Right lobe of liver (tissue), 4 donors: Measurements from ENCODE around the gene CACNA1C.

Experiments
- CTCF ChIP-seq, 4 donors: fragments of 200-600 bp in 3 of 4; fragments of 450-650 bp in 1 of 4; IDR thresholded peaks; one replicate each; pipeline versions ENCODE4 v1.5.1 to v1.8.0; 2016 to 2022; ENCODE audit warnings: antibody characterized with exemption in 4 of 4, mild to moderate bottlenecking in 2 of 4
- POLR2A ChIP-seq: fragments of 450-650 bp; IDR thresholded peaks from one replicate; pipeline ENCODE4 v1.6.1; 2017; ENCODE audit warnings: antibody characterized with exemption, mild to moderate bottlenecking
- donor health status: DM: no; HTN: no; CAD: no.
- donor health status: DM: no; HTN: no; CAD: no.
- donor health status: DM: no; HTN: yes; CAD: no.

- TF ChIP-seq CTCF (IDR thresholded peaks at IDR 0.05) (no peak), POLR2A (no peak)
These were observed 125.0 kb downstream of the CACNA1C start for GRCh38 chr12:2177751-2178150.
